AG20443 (cell line): ENCODE measurements around the gene KIF13A.

ENCODE experiments used
- DNase-seq: peaks from one replicate; pipeline ENCODE4 v3.0.0; 2012; ENCODE audit warnings: low spot score, mixed read lengths

The KIF13A gene

GRCh38 chr6:17721671-17722070 is 265.8 kb downstream of the KIF13A start:
- no peak for DNase-seq

DNA sequence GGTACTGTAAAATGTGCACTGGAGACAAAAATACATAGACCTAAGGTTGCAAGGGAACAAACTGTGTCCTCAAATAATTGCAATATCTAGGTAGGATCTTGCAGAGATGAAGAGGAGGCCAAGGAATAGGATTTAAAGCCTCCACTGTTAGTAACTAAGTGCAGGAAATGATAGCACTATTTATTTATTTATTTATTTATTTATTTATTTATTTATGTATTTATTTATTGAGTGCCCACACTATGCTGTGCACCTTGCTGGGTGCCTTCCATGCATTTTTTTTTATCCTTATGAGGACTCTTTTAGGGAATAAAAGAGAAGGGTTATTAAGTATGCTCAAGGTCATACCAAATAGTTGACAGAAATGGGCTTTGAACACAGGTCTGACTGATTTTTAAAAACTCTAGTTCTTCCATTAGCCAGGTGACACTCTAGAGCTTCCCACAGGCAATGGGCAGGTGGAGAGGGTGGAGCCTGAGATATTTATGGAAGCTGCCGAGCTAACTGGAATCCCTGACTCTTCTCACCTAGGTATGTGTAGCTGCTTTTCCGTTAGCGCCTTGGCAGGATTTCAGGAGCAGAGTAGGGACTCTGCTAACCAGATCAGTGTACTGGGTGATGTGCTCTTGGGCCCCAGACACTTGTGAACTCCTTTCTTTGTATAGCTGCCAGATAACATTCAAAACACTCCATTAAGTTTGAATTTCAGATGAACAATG is 268.0 kb downstream of the KIF13A start:
- DNase-seq = no peak

DNA sequence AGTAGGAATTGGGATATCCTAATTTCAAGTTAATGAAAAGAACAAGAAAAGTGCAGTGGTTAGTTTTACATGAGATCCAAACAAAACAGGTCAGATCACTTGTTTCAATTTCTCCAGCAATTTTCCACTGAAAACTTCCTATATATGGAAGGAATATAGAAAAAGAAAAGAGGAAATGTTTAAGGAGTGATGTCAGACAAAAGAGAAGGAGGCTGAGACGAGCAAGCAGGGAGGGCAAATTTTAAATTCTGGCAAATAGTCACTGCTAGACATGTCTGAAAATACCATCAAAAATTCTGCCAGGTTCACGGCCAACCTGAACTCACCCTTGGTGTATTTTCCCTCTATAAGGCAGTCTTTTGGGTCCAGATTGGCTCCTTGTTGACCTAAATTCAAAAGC is 271.2 kb downstream of the KIF13A start:
- DNase-seq = no peak

GRCh38 chr6:17714879-17715851 is 272.3 kb downstream of the KIF13A start:
- peak; percentile 87 for DNase-seq

GRCh38 chr6:17714177-17714576 is 273.3 kb downstream of the KIF13A start:
- DNase-seq = no peak

DNA sequence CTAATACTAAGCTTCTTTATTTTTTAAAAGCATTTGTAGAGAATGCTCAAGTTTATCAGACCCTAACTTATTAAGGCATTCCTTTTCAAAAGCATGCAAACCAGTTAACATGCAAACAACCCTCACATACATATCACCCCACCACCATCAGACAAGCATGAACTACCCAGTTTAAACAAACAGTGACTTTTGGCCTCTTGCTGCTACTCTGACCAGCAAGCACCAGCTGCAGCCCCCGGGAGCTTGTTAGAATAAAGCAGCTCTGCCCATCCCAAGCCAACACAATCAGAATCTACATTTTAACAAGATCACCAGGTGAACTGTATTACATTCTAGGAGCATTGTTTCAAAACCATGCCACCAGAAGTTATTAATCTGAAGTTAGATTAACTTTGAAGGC is 274.9 kb downstream of the KIF13A start:
- DNase-seq = no peak

- peak; percentile 54 for DNase-seq
These were observed 277.1 kb downstream of the KIF13A start for GRCh38 chr6:17710331-17710730.

- DNase-seq = no peak
These were observed 278.0 kb downstream of the KIF13A start for GRCh38 chr6:17709476-17709875.
